HepG2 (cell line): ENCODE data around the gene ENO1. TPM values are rescaled to one million over a fixed set of nuclear protein-coding genes. Genes with fewer than 3 reads are reported as not detected.

Source experiments
- CCAR2 ChIP-seq: fragments of 200-400 bp; formaldehyde crosslinking; optimal IDR thresholded peaks from 2 replicates; pipeline ENCODE3; 2018; ENCODE audit warnings: low read depth, mild to moderate bottlenecking, low read length, moderate library complexity
- HOXD1 ChIP-seq: sonication (generic); formaldehyde crosslinking; IDR thresholded peaks from 2 replicates; pipeline ENCODE4 v1.5.0; 2020; ENCODE audit warnings: missing genetic modification reagents
- JUND ChIP-seq: sonication (generic); formaldehyde crosslinking; IDR thresholded peaks from 2 replicates; pipeline ENCODE4 v1.8.0; 2022; ENCODE audit warnings: mild to moderate bottlenecking, missing genetic modification reagents
- NR2F1 ChIP-seq, 2 experiments: fragments of 450-650 bp in 1 of 2; formaldehyde crosslinking in 1 of 2; IDR thresholded peaks; 2 replicates each; pipeline versions ENCODE4 v1.5.0 to v1.6.1; 2016 to 2020; ENCODE audit warnings: mild to moderate bottlenecking in 1 of 2, missing compliant biosample characterization in 1 of 2, missing genetic modification reagents in 1 of 2, moderate library complexity in 1 of 2
- POLR2G ChIP-seq: fragments of 200-400 bp; formaldehyde crosslinking; IDR thresholded peaks from 2 replicates; pipeline ENCODE4 v1.6.1; 2018; ENCODE audit warnings: mild to moderate bottlenecking, low read depth, low read length, moderate library complexity
- SAP130 ChIP-seq: IDR thresholded peaks from 2 replicates; pipeline ENCODE4 v1.6.1; 2016; ENCODE audit warnings: low read depth
- SCMH1 ChIP-seq: sonication (generic); formaldehyde crosslinking; IDR thresholded peaks from 2 replicates; pipeline ENCODE4 v1.9.0; 2021; ENCODE audit warnings: missing genetic modification reagents, mild to moderate bottlenecking, borderline replicate concordance
- TBL1XR1 ChIP-seq: fragments of 150-350 bp; IDR thresholded peaks from 2 replicates; pipeline ENCODE4 v1.6.1; 2014; ENCODE audit warnings: borderline replicate concordance, low read length; ENCODE audit not compliant: partially characterized antibody
- TRIM22 ChIP-seq: fragments of 450-650 bp; IDR thresholded peaks from 2 replicates; pipeline ENCODE4 v1.6.1; 2017
- ZBTB1 ChIP-seq: sonication (generic); formaldehyde crosslinking; IDR thresholded peaks from 2 replicates; pipeline ENCODE4 v1.4.0; 2020; ENCODE audit warnings: missing genetic modification reagents, borderline replicate concordance
- ZNF235 ChIP-seq: sonication (generic); formaldehyde crosslinking; IDR thresholded peaks from 2 replicates; pipeline ENCODE4 v1.8.1; 2023; ENCODE audit warnings: mild to moderate bottlenecking, missing genetic modification reagents, borderline replicate concordance
- ZNF318 ChIP-seq: sonication (generic); formaldehyde crosslinking; IDR thresholded peaks from 2 replicates; pipeline ENCODE4 v1.4.0; 2020; ENCODE audit warnings: mild to moderate bottlenecking, missing genetic modification reagents
- ZNF749 ChIP-seq: sonication (generic); formaldehyde crosslinking; IDR thresholded peaks from 2 replicates; pipeline ENCODE4 v1.8.0; 2022; ENCODE audit warnings: mild to moderate bottlenecking, missing genetic modification reagents, moderate library complexity, borderline replicate concordance
- polyA plus RNA-seq, 8 experiments: library from polyadenylated mRNA; depleted of rRNA in 3 of 8; stranded (reverse) in 7 of 8; unstranded in 1 of 8; fragments of >200 nt; fragmentation: Illumina TruSeq in 4 of 8; extraction: Trizol in 4 of 8; gene quantifications; 2 replicates each; pipeline versions ENCODE4 v1.2.1 to v1.2.3, GENCODE V29; 2011 to 2016; ENCODE audit warnings: low read depth in 4 of 8, missing spikeins in 1 of 8, mixed read lengths in 1 of 8; ENCODE audit not compliant: insufficient read depth in 1 of 8
- total RNA-seq, 5 experiments: library from RNA; depleted of rRNA; stranded (reverse); fragments of >200 nt; fragmentation: Illumina TruSeq; extraction: Trizol; gene quantifications; 2 replicates each; pipeline ENCODE4 v1.2.3, GENCODE V29; 2016; ENCODE audit warnings: low read depth in 1 of 5
- TF ChIP-seq, protein P1 (sequence below): sonication (generic); formaldehyde crosslinking; IDR thresholded peaks from 2 replicates; pipeline ENCODE4 v1.4.0; 2020; ENCODE audit warnings: low read depth, missing genetic modification reagents
- TF ChIP-seq, protein P2 (sequence below): sonication (generic); formaldehyde crosslinking; IDR thresholded peaks from 2 replicates; pipeline ENCODE4 v1.8.1; 2022; ENCODE audit warnings: mild to moderate bottlenecking, missing genetic modification reagents

Gene ENO1
- total and polyA plus RNA-seq, 2 of the 13 experiments (the other 11 are each of a cell fraction or from before 2014, with no cell fraction given): 1,559 to 3,103 TPM

GRCh38 chr1:8858112-8858668 lies 20.3 kb downstream of the ENO1 start (continued):
- TF ChIP-seq ZNF318 (CRISPR knock-in tag): no peak
- no peak for TF ChIP-seq ZNF749 (CRISPR knock-in tag)
- no peak for TF ChIP-seq JUND
- TF ChIP-seq HOXD1 (CRISPR knock-in tag): no peak
- TF ChIP-seq POLR2G: peak; percentile 75
- TF ChIP-seq, protein P1, sequence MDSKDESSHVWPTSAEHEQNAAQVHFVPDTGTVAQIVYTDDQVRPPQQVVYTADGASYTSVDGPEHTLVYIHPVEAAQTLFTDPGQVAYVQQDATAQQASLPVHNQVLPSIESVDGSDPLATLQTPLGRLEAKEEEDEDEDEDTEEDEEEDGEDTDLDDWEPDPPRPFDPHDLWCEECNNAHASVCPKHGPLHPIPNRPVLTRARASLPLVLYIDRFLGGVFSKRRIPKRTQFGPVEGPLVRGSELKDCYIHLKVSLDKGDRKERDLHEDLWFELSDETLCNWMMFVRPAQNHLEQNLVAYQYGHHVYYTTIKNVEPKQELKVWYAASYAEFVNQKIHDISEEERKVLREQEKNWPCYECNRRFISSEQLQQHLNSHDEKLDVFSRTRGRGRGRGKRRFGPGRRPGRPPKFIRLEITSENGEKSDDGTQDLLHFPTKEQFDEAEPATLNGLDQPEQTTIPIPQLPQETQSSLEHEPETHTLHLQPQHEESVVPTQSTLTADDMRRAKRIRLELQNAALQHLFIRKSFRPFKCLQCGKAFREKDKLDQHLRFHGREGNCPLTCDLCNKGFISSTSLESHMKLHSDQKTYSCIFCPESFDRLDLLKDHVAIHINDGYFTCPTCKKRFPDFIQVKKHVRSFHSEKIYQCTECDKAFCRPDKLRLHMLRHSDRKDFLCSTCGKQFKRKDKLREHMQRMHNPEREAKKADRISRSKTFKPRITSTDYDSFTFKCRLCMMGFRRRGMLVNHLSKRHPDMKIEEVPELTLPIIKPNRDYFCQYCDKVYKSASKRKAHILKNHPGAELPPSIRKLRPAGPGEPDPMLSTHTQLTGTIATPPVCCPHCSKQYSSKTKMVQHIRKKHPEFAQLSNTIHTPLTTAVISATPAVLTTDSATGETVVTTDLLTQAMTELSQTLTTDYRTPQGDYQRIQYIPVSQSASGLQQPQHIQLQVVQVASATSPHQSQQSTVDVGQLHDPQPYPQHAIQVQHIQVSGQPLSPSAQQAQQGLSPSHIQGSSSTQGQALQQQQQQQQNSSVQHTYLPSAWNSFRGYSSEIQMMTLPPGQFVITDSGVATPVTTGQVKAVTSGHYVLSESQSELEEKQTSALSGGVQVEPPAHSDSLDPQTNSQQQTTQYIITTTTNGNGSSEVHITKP: no peak
- TF ChIP-seq NR2F1 (CRISPR knock-in tag; IDR thresholded peaks at IDR 0.05): peak in 1 of 2 experiments; percentile 30; a peak in 1 of 4 replicates
- TF ChIP-seq CCAR2: no peak
- TF ChIP-seq ZBTB1: no peak
- TF ChIP-seq SAP130 (CRISPR knock-in tag): peak; percentile 62
- no peak for TF ChIP-seq TRIM22
- TF ChIP-seq, protein P2, sequence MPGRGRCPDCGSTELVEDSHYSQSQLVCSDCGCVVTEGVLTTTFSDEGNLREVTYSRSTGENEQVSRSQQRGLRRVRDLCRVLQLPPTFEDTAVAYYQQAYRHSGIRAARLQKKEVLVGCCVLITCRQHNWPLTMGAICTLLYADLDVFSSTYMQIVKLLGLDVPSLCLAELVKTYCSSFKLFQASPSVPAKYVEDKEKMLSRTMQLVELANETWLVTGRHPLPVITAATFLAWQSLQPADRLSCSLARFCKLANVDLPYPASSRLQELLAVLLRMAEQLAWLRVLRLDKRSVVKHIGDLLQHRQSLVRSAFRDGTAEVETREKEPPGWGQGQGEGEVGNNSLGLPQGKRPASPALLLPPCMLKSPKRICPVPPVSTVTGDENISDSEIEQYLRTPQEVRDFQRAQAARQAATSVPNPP (CRISPR knock-in tag): 0 out of 2 replicates have a peak, but pooled peaks have one; percentile 16
- no peak for TF ChIP-seq ZNF235 (CRISPR knock-in tag)
- no peak for TF ChIP-seq TBL1XR1
- TF ChIP-seq SCMH1 (CRISPR knock-in tag): no peak
